Ectodermal cell (in vitro differentiated cells): Measurements from ENCODE around the gene B4GALT5.

ENCODE experiments used
- H3K27ac ChIP-seq: 2 replicates; pipeline ENCODE4 v1.7.0; 2013; ENCODE audit warnings: mild to moderate bottlenecking, low read depth, low read length; ENCODE audit not compliant: insufficient read depth, poor library complexity, severe bottlenecking
- H3K27me3 ChIP-seq: 2 replicates; pipeline ENCODE4 v1.7.0; 2013; ENCODE audit warnings: mild to moderate bottlenecking, low read length; ENCODE audit not compliant: insufficient read depth, control insufficient read depth, poor library complexity, severe bottlenecking
- H3K36me3 ChIP-seq: one replicate; pipeline ENCODE4 v1.7.0; 2013; ENCODE audit warnings: low read length; ENCODE audit not compliant: control insufficient read depth, insufficient read depth
- H3K4me1 ChIP-seq: one replicate; pipeline ENCODE4 v1.7.0; 2013; ENCODE audit warnings: low read length; ENCODE audit not compliant: control insufficient read depth, insufficient read depth
- H3K4me3 ChIP-seq: 2 replicates; pipeline ENCODE4 v1.7.0; 2013; ENCODE audit warnings: low read depth, low read length, control low read depth; ENCODE audit not compliant: insufficient read depth
- H3K9me3 ChIP-seq: 2 replicates; pipeline ENCODE4 v1.7.0; 2013; ENCODE audit warnings: mild to moderate bottlenecking, low read length, moderate library complexity; ENCODE audit not compliant: control insufficient read depth
- WGBS, 2 experiments: methylation state at CpG; one replicate each; pipeline ENCODE4 v1.1.7; 2013; ENCODE audit warnings: missing lambda C conversion rate in 2 of 2; 5-methylcytosine and 5-hydroxymethylcytosine counted together

B4GALT5 gene

DNA sequence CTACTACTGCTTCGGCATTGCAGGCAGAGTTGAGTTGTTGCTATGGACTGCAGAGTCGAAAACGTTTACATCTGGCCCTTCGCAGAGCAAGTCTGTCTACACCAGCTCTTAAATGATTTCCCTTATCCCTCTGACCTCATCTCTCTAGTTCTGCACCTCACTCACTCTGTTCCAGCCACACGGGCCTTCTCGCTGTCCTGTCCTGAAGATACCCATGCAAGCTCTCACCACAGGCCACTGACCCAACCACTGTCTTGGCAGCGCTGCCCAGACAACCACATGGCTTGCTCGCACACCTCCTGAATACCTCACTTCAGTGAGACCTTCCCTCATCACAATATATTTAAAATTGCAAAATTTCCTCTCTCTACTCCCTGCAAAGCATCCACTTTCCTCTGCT, 31.4 kb downstream of the B4GALT5 start:
- peaks cover 60% of the 10 kb centered on the region for H3K4me1 ChIP-seq
- WGBS, 2 experiments = 94 to 95% methylated on average over 8 of the region's 8 CpGs
- no peak overlapping the region for H3K27ac ChIP-seq
- H3K36me3 ChIP-seq = no peaks in the 10 kb centered on the region
- no peaks in the 10 kb centered on the region for H3K9me3 ChIP-seq
- no peak overlapping the region for H3K4me3 ChIP-seq
- H3K27me3 ChIP-seq = no peaks in the 10 kb centered on the region

DNA sequence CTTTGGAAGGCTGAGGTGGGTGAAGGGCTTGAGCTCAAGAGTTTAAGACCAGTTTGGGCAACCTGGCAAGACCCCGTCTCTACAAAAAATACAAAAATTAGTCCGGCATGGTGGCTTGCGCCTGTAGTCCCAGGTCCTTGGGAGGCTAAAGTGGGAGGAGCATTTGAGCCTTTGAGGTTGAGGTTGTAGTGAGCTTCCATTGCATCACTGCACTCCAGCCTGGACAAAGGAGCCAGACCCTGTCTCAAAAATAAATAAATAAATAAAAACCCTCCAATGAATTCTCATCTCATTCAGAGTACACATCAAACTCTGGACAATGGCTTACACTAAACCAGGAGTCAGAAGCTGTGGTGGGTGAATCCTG, 31.8 kb downstream of the B4GALT5 start:
- 93 to 95% methylated on average over 3 of the region's 3 CpGs for WGBS, 2 experiments

DNA sequence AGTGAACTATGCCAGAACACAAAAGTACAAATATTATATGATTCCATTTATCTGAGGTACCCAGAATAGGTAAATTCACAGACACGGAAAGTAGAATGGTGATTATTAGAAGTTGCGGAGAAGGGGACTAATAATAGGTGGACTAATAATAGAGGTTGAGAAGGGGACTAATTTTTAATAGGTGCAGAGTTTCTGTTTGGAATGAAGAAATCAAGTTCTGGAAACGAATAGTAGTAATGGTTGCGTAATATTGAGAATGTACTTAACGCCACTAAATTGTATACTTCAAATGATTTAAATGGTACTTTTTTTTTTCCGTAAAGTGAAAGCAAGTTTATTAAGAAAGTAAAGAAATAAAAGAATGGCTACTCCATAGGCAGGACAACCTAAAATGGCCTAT, 33.2 kb downstream of the B4GALT5 start:
- H3K4me1 ChIP-seq = peaks cover 54% of the 10 kb centered on the region
- H3K9me3 ChIP-seq = no peaks in the 10 kb centered on the region

More for the DNA sequence above, 31.8 kb downstream of the B4GALT5 start:
- Histone ChIP-seq H3K4me1 (peaks cover 59% of the 10 kb centered on the region), H3K4me3 (no peak overlapping the region), H3K27me3 (no peaks in the 10 kb centered on the region), H3K9me3 (no peaks in the 10 kb centered on the region), H3K36me3 (no peaks in the 10 kb centered on the region), H3K27ac (peak overlapping the region; percentile 12)

DNA sequence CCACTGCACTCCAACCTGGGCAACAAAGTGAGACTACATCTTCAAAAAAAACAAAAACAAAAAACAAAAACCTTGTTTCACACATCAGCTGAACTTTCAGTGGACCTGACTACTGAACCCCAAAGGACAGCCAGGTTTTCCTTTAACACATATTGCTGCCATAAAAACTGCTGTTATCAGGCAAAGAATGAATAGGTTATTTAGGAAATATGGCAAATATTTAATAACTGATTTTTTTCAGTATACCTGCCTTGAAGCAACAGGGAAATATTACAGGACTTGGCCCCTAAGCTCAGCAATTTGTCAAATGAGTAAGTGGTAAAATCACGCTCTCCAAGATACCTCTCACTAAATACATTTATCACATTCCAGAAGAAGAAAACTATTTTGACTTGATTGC, 34.0 kb downstream of the B4GALT5 start:
- peaks cover 54% of the 10 kb centered on the region for H3K4me1 ChIP-seq
- WGBS, 2 experiments = 90 to 95% methylated on average over 1 of the region's 1 CpG
- no peaks in the 10 kb centered on the region for H3K27me3 ChIP-seq
- H3K9me3 ChIP-seq = no peaks in the 10 kb centered on the region
- no peak overlapping the region for H3K4me3 ChIP-seq
- H3K27ac ChIP-seq = no peak overlapping the region
- no peaks in the 10 kb centered on the region for H3K36me3 ChIP-seq

More for the DNA sequence above, 33.2 kb downstream of the B4GALT5 start:
- no peak overlapping the region for H3K27ac ChIP-seq
- no peak overlapping the region for H3K4me3 ChIP-seq
- 93 to 100% methylated on average over 3 to 5 of the region's 6 CpGs for WGBS, 2 experiments
- no peaks in the 10 kb centered on the region for H3K27me3 ChIP-seq
- H3K36me3 ChIP-seq = no peaks in the 10 kb centered on the region

DNA sequence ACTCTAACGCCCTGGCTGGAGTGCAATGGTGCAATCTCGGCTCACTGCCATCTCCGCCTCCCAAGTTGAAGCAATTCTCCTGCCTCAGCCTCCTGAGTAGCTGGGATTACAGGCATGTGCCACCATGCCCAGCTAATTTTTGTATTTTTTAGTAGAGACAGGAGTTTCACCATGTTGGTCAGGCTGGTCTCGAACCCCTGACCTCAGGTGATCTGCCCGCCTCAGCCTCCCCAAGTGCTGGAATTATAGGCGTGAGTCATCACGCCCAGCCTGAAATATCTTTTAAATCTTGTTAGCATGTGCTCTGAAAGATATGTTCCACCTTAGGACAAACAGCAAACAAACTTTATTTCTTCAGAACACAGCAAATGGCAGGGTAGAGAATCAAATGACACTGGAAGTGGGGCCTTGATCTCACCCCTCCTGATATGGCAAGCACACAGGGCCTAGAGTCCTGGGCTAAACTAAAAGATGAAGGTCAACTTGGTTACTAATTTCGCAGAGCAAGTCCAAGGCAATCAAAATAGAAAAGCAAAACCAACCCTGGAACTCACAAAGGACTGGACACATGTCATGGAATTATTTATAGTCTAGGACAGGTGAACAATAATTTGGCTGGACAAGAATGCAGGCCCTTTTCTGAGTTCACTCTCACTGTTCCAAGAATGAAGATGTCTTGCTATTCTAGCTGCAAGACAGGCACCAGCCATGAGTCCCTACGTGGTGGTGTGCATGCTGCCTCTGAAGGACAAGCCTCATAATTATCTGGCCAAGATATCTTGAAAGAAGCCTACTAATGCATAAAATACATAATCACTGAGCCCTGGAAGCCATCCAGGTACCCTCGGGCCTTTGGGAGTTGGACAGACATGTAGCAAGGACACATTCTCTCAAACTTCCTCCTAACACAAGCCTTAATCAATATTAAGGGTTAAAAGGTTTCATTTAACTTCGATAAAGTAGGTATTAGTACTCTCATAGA, 35.6 kb downstream of the B4GALT5 start:
- H3K4me1 ChIP-seq = peaks cover 50% of the 10 kb centered on the region
- no peaks in the 10 kb centered on the region for H3K9me3 ChIP-seq
- H3K36me3 ChIP-seq = no peaks in the 10 kb centered on the region
- no peaks in the 10 kb centered on the region for H3K27me3 ChIP-seq
- H3K4me3 ChIP-seq = no peak overlapping the region
- 90 to 93% methylated on average over 10 to 11 of the region's 11 CpGs for WGBS, 2 experiments
- no peak overlapping the region for H3K27ac ChIP-seq

DNA sequence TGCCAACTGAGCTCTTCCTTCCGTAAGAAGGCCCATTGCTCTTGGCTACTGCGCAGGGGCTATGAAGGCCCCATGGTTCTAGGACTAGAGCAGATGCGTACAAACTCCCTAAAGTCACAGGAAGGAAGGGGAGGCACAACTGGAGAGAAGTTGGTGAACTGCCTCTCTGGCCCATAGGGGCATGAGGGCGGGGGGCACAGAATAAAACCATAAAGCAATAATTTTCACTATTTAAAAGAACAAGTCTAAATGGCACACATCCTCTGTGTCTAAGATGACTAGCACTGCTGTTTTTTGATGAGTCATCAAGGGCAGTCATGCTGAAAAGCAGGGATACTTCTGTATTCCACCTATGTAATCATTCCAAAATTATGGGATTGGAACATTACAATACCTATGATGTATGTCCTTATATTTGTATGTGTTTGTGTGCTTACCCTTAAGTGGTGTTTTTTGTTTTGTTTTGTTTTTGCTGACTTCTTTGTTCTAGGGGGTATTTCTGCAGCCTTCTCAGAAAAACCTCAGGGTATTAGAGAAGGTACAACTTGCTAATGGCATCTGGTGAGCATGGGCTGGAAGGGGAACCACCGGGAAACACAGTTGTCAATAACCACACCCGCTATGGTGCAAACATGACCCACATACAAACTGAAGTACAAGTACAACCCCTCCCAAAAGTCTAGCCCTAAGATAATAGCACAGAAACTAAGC, 36.9 kb downstream of the B4GALT5 start:
- Histone ChIP-seq H3K4me1 (peaks cover 51% of the 10 kb centered on the region), H3K27me3 (no peaks in the 10 kb centered on the region), H3K9me3 (no peaks in the 10 kb centered on the region), H3K4me3 (no peak overlapping the region), H3K36me3 (no peaks in the 10 kb centered on the region), H3K27ac (no peak overlapping the region)
- 86 to 87% methylated on average over 6 of the region's 6 CpGs for WGBS, 2 experiments

DNA sequence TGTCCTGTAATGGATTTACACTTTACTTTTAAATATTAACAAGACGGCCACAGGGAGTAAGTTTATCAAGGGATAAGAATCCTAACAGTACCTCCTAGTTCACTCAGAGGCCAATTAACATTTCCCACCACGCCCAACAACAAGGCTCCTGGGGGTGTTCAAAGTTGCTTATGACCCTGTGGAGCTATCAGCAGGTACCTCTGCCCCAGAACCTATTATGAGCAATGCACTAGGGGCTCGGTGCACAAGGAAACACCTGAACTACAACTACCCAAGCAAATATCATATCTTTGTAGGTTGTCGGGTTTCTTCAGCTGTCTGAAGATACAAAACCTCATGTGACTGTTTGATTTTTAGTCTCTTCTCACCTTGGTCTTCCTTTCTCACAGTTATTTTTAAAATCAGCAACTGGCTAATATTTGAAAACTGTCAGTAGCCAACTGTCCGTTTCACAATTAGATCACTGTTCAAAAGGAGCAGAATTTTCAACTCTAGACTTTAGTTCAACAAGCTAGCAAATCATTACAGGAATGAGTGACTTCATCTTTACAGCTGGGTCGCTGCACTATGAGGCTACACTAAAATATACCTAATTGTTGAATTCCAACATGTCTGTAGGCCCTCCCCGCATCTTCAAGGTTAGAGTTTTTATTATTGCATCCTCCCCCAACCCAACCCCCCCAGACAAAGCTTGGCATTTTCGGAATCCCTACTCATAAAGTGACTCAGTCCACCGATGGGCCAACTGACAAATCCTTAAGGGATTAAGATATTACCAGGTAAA, 38.1 kb downstream of the B4GALT5 start:
- Histone ChIP-seq H3K27me3 (no peaks in the 10 kb centered on the region), H3K9me3 (no peaks in the 10 kb centered on the region), H3K4me1 (peaks cover 45% of the 10 kb centered on the region), H3K4me3 (no peak overlapping the region), H3K36me3 (no peaks in the 10 kb centered on the region), H3K27ac (peak overlapping the region; percentile 57)
- 87 to 93% methylated on average over 7 to 8 of the region's 9 CpGs for WGBS, 2 experiments

DNA sequence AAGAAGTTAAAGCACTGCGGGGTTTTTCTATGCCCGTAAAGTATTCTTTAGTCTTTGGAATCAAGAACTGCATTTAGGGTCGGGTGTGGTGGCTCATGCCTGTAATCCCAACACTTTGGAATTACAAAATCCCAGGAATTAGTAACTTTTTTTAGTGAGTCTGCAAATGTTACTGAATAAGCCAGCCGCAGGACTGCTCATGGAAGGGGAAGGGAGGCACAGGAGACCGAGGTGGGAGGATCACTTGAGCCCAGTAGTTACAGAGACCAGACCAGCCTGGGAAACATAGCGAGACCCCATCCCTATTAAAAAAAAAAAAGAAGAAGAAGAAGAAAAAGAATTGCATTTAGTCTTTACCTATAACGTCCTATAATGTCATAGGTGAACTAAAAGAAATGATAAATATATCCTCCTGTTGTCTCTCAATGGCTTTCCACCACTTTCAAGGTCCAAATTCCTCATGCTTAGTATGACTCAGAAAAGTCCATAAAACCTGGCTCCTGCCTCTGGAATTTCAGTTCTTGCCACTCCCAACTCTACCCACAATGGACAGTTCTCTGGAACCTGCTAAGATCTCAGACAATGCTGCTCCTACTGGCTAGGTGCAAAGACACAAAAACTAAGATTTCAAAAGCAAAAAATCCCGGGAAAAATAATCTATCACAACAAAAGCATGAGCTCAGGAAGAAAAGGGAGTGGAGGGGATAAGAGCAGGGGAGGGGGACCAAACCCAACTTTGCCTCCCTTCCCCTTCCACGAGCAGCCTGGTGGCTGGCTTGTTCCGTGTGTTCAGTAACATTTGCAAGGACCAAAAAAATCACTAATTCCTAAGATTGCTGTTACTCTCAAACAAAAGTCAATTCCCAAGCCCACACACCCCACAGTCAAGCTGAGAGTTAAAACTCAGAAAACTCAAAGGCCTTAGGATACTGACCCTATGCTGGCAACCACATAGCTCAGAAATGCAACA, 39.0 kb downstream of the B4GALT5 start:
- H3K36me3 ChIP-seq = no peaks in the 10 kb centered on the region
- H3K4me1 ChIP-seq = peaks cover 48% of the 10 kb centered on the region
- peak overlapping the region; percentile 57 for H3K27ac ChIP-seq
- H3K27me3 ChIP-seq = no peaks in the 10 kb centered on the region
- 72 to 85% methylated on average over 9 to 10 of the region's 10 CpGs for WGBS, 2 experiments
- no peaks in the 10 kb centered on the region for H3K9me3 ChIP-seq
- H3K4me3 ChIP-seq = no peak overlapping the region

DNA sequence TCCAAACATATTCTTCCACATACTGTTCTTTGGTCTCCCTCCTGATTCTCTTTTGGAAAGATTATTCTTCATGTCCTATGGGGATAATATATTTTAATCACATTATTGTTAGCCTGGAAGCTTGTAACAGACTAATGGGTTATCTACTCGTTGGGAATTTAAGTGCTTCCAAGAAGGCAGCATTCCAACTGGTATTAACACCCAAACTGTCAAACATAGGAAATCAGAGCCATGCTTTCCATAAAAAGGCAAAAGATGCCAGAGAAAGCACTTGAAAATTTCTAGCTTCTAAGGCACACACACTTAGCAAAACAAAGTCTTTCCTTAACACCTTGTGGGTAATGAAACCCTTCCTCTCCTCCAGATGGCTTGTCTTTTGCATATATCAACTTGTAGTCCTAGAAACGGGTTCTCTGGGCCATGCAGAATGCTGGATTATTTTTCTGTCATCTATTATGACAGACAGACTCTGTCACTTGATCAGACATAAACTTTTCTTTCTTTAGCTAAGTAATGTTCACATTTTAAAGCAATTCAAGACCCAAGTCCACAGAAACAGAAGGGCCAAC, 41.5 kb downstream of the B4GALT5 start:
- Histone ChIP-seq H3K27me3 (no peaks in the 10 kb centered on the region), H3K4me3 (no peak overlapping the region), H3K27ac (no peak overlapping the region), H3K4me1 (peaks cover 39% of the 10 kb centered on the region), H3K36me3 (no peaks in the 10 kb centered on the region), H3K9me3 (no peaks in the 10 kb centered on the region)
- WGBS, 2 experiments = 66 to 71% methylated on average over 2 of the region's 2 CpGs
